PC-3 (cell line): ENCODE results near the gene RMDN2. TPM values are rescaled to one million over a fixed set of nuclear protein-coding genes. Genes with fewer than 3 reads are reported as not detected.

ENCODE experiments used
- ATAC-seq: fragments of 200-7000 bp; cut with Tn5 transposase; 2 replicates; pipeline ENCODE4 v1.9.1; 2020; ENCODE audit warnings: mild to moderate bottlenecking, moderate library complexity
- BruUV-seq: library from RNA; stranded (reverse); fragments of 400-500 nt; replicated peaks from 2 replicates; lab custom pipeline; 2021; lab: Mats Ljungman, UMichigan
- CTCF ChIA-PET: fragments of 300-600 bp; sonication (Branson Sonifier 250); formaldehyde crosslinking; loops from one replicate; lab custom pipeline; 2022; ENCODE audit warnings: antibody characterized with exemption; lab: Charles Lee
- POLR2A ChIA-PET: fragments of 300-600 bp; sonication (Branson Sonifier 250); formaldehyde crosslinking; loops from one replicate; lab custom pipeline; 2022; ENCODE audit warnings: antibody characterized with exemption; ENCODE audit not compliant: unreplicated experiment; lab: Charles Lee
- DNase-seq: peaks from one replicate; pipeline ENCODE4 v3.0.0-alpha.2; 2015
- H2AFZ ChIP-seq: fragments of 300-600 bp; sonication (generic); 2 replicates; pipeline ENCODE4 v1.6.0; 2016; ENCODE audit warnings: antibody characterized with exemption, low read length
- H3F3A ChIP-seq: fragments of 300-600 bp; sonication (generic); one replicate; pipeline ENCODE4 v1.6.0; 2017; ENCODE audit warnings: antibody characterized with exemption, low read length, control low read depth, mild to moderate bottlenecking; ENCODE audit not compliant: unreplicated experiment
- H3K27ac ChIP-seq: fragments of 300-600 bp; sonication (generic); 2 replicates; pipeline ENCODE4 v1.5.1; 2016; ENCODE audit warnings: mild to moderate bottlenecking, low read length
- H3K27me3 ChIP-seq: fragments of 300-600 bp; sonication (generic); 2 replicates; pipeline ENCODE4 v1.6.1; 2016; ENCODE audit warnings: low read length, mixed read lengths
- H3K36me3 ChIP-seq: fragments of 300-600 bp; sonication (generic); 2 replicates; pipeline ENCODE4 v1.6.1; 2016; ENCODE audit warnings: low read depth, mixed run types, low read length, mixed read lengths
- H3K4me1 ChIP-seq: fragments of 300-600 bp; sonication (generic); 2 replicates; pipeline ENCODE4 v1.5.1; 2016; ENCODE audit warnings: low read length; ENCODE audit not compliant: insufficient read depth
- H3K4me2 ChIP-seq: fragments of 300-600 bp; sonication (generic); 2 replicates; pipeline ENCODE4 v1.6.0; 2016; ENCODE audit warnings: low read length
- H3K4me3 ChIP-seq: fragments of 300-600 bp; sonication (generic); 2 replicates; pipeline ENCODE4 v1.5.1; 2016; ENCODE audit warnings: mild to moderate bottlenecking, low read length, mixed read lengths
- H3K79me2 ChIP-seq: fragments of 300-600 bp; sonication (generic); 2 replicates; pipeline ENCODE4 v1.6.1; 2017; ENCODE audit warnings: low read length, mixed read lengths
- H3K9ac ChIP-seq: fragments of 300-600 bp; sonication (generic); 2 replicates; pipeline ENCODE4 v1.6.0; 2016; ENCODE audit warnings: mild to moderate bottlenecking, low read length
- H3K9me2 ChIP-seq: fragments of 300-600 bp; sonication (generic); replicated peaks from 2 replicates; pipeline ENCODE4 v1.6.1; 2016; ENCODE audit warnings: mixed run types, low read length, mixed read lengths
- H3K9me3 ChIP-seq: fragments of 300-600 bp; sonication (generic); 2 replicates; pipeline ENCODE4 v1.6.1; 2016; ENCODE audit warnings: low read length, mixed read lengths
- H4K20me1 ChIP-seq: fragments of 300-600 bp; sonication (generic); 2 replicates; pipeline ENCODE4 v1.6.1; 2016; ENCODE audit warnings: low read length, mixed read lengths
- EZH2 ChIP-seq: fragments of 300-600 bp; sonication (generic); IDR thresholded peaks from one replicate; pipeline ENCODE4 v1.6.1; 2017; ENCODE audit warnings: antibody characterized with exemption, mild to moderate bottlenecking, low read length; ENCODE audit not compliant: unreplicated experiment
- EZH2phosphoT487 ChIP-seq: fragments of 300-600 bp; sonication (generic); IDR thresholded peaks from 2 replicates; pipeline ENCODE4 v1.6.1; 2018; ENCODE audit warnings: mild to moderate bottlenecking, antibody characterized with exemption, low read length, borderline replicate concordance
- intact Hi-C: fragments of 100-400 bp; cut with micrococcal nuclease; formaldehyde crosslinking; loops from 2 replicates; pipeline ENCODE4 v1.9.0; 2023
- total RNA-seq: library from RNA; depleted of rRNA; stranded (reverse); fragments of >200 nt; gene quantifications from 2 replicates; pipeline ENCODE4 v1.2.3, GENCODE V29; 2014
- TF ChIP-seq, protein P1 (sequence below): fragments of 300-600 bp; sonication (generic); conservative IDR thresholded peaks from 2 replicates; pipeline ENCODE4 v1.5.1; 2017; ENCODE audit warnings: antibody characterized with exemption, low read depth, mild to moderate bottlenecking, low read length

RMDN2 gene
- total RNA-seq, 1 experiment from 2014 or later = 2.6 TPM

DNA sequence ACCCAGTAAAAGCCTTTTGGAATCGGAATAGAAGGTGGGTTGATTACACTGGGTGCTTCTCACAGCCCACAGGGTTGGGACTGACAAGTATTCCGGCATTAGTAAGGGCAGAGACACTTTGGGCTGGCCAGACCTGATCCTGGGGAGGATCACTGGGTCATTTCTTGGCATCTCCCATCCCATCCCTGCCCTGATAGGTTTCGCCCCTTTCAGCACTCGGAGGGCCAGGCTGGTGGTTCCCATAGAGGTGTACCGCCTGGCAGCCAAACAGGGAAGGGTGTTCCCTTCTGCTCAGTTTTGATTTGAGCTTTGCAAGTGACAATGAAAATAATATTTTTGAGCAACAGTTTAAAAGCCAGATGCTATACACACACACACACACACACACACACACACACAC, 113.6 kb downstream of the RMDN2 start:
- no peak overlapping the region for H2AFZ ChIP-seq
- intact Hi-C loops = no loop called here
- no peak overlapping the region for H3K27ac ChIP-seq
- H3K9me3 ChIP-seq = no peaks in the 10 kb centered on the region
- no peak overlapping the region for H3K4me3 ChIP-seq
- H3F3A ChIP-seq = no peaks in the 10 kb centered on the region
- no peaks in the 10 kb centered on the region for H3K9me2 ChIP-seq
- no peak overlapping the region for H3K4me2 ChIP-seq
- ChIA-PET POLR2A (no interaction called here), CTCF (no interaction called here)
- no TSS peak for BruUV-seq
- H3K36me3 ChIP-seq = no peaks in the 10 kb centered on the region
- ATAC-seq = no peak
- no peak overlapping the region for H3K9ac ChIP-seq
- no peaks in the 10 kb centered on the region for H4K20me1 ChIP-seq
- TF ChIP-seq, protein P1, sequence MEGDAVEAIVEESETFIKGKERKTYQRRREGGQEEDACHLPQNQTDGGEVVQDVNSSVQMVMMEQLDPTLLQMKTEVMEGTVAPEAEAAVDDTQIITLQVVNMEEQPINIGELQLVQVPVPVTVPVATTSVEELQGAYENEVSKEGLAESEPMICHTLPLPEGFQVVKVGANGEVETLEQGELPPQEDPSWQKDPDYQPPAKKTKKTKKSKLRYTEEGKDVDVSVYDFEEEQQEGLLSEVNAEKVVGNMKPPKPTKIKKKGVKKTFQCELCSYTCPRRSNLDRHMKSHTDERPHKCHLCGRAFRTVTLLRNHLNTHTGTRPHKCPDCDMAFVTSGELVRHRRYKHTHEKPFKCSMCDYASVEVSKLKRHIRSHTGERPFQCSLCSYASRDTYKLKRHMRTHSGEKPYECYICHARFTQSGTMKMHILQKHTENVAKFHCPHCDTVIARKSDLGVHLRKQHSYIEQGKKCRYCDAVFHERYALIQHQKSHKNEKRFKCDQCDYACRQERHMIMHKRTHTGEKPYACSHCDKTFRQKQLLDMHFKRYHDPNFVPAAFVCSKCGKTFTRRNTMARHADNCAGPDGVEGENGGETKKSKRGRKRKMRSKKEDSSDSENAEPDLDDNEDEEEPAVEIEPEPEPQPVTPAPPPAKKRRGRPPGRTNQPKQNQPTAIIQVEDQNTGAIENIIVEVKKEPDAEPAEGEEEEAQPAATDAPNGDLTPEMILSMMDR = no peak
- TF ChIP-seq EZH2phosphoT487 = no peak
- no peak for TF ChIP-seq EZH2
- no peaks in the 10 kb centered on the region for H3K4me1 ChIP-seq
- H3K27me3 ChIP-seq = 0 out of 2 replicates have a peak, but pooled peaks cover 3% of the 10 kb centered on the region
- no peak for DNase-seq
- no peaks in the 10 kb centered on the region for H3K79me2 ChIP-seq

DNA sequence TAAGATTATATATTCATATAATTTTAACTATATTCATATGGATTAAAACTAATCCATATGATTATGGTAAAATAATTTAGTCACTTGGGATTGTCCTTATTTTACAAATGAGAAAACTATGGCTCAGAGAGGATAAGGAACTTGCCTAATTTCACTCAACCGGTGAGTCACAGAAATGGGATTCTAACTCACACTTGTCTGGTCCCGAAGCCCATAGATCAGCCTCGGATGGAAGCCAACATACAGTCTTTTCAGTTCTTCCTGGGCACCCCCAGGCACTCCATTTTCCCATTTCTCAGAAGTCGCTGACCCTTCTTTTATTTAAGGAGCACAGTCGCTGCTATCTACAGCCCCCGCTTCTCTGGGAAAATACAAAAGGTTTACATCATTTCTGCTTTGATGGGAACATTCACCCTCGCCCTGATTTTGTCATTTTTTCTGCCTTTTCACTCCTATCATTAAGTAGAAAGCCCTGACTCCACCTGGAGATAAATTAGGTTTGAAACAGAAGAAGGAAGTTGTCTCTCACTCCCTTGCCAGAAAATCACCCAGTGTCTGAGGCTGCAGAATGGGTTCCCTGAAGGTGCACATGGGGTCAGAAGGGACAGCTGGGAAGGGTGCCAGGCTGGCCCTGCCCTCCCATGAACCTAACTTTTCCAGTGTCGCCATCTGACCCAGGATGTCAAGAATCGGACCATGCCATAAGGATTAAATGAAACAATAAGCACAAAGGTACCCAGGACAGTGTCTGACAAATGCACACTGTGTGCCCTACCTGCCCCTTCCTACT, 114.2 kb downstream of the RMDN2 start:
- H3K9me3 ChIP-seq = no peaks in the 10 kb centered on the region
- no peaks in the 10 kb centered on the region for H3K79me2 ChIP-seq
- CTCF ChIA-PET = no interaction called here
- H3F3A ChIP-seq = no peaks in the 10 kb centered on the region
- H4K20me1 ChIP-seq = no peaks in the 10 kb centered on the region
- H3K4me3 ChIP-seq = no peak overlapping the region
- TF ChIP-seq, protein P1 = no peak
- TF ChIP-seq EZH2phosphoT487 (no peak), EZH2 (no peak)
- no peak overlapping the region for H2AFZ ChIP-seq
- no peak overlapping the region for H3K4me2 ChIP-seq
- DNase-seq (no peak), ATAC-seq (no peak)
- H3K9me2 ChIP-seq = no peaks in the 10 kb centered on the region
- no TSS peak for BruUV-seq
- intact Hi-C loops = no loop called here
- 0 out of 2 replicates have a peak, but pooled peaks cover 3% of the 10 kb centered on the region for H3K27me3 ChIP-seq
- POLR2A ChIA-PET = no interaction called here
- H3K9ac ChIP-seq = no peak overlapping the region
- H3K4me1 ChIP-seq = no peaks in the 10 kb centered on the region
- H3K36me3 ChIP-seq = no peaks in the 10 kb centered on the region
- H3K27ac ChIP-seq = no peak overlapping the region

DNA sequence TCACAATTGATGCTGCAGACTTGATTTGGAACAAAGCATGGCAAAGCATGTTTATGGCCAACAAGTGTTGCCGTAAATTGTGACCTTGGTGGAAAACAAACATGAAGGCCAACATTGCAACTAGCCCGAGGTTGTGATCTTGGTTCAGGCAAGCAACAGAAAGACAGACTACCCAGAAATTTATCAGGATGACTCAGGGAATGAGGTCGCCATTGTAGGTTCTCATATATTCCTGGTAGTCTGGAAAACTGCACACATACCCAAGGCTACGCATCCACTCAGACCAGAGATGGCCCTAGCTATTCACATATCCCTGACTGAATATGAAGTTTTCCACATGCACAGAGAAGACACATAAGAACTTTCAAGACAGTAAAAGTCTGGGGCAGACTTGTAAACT, 120.7 kb downstream of the RMDN2 start:
- TF ChIP-seq EZH2 (no peak), EZH2phosphoT487 (no peak)
- TF ChIP-seq, protein P1 = no peak
- no peak overlapping the region for H3K4me2 ChIP-seq
- H3K79me2 ChIP-seq = no peaks in the 10 kb centered on the region
- H3K27me3 ChIP-seq = no peaks in the 10 kb centered on the region
- BruUV-seq = no TSS peak
- no peaks in the 10 kb centered on the region for H3F3A ChIP-seq
- DNase-seq (no peak), ATAC-seq (no peak)
- H3K4me3 ChIP-seq = no peak overlapping the region
- H4K20me1 ChIP-seq = no peaks in the 10 kb centered on the region
- intact Hi-C loops = no loop called here
- no peaks in the 10 kb centered on the region for H3K9me3 ChIP-seq
- H3K36me3 ChIP-seq = no peaks in the 10 kb centered on the region
- CTCF ChIA-PET = no interaction called here
- no peak overlapping the region for H2AFZ ChIP-seq
- H3K4me1 ChIP-seq = no peaks in the 10 kb centered on the region
- POLR2A ChIA-PET = no interaction called here
- H3K9ac ChIP-seq = no peak overlapping the region
- no peak overlapping the region for H3K27ac ChIP-seq
- H3K9me2 ChIP-seq = no peaks in the 10 kb centered on the region
